GM23338 (cell line): ENCODE measurements around the gene TGFBI. TPM values are rescaled to one million over a fixed set of nuclear protein-coding genes. Genes with fewer than 3 reads are reported as not detected.

ENCODE experiments used
- ATAC-seq: fragments of 200-7000 bp; cut with Tn5 transposase; 3 replicates; pipeline ENCODE4 v1.9.1; 2020
- DNase-seq: peaks from one replicate; pipeline ENCODE4 v3.0.0-alpha.2; 2015; ENCODE audit warnings: low spot score
- H2AFZ ChIP-seq: fragments of 200-600 bp; sonication (generic); 2 replicates; pipeline ENCODE4 v1.8.0; 2016; ENCODE audit warnings: antibody characterized with exemption, mild to moderate bottlenecking, moderate library complexity
- H3F3A ChIP-seq: fragments of 200-600 bp; sonication (generic); replicated peaks from 2 replicates; pipeline ENCODE4 v1.8.0; 2017; ENCODE audit warnings: antibody characterized with exemption, mixed run types, low read depth
- H3K27ac ChIP-seq: fragments of 200-600 bp; sonication (generic); 2 replicates; pipeline ENCODE4 v1.6.1; 2016; ENCODE audit warnings: low read depth
- H3K27me3 ChIP-seq: fragments of 200-600 bp; sonication (generic); 2 replicates; pipeline ENCODE4 v1.8.0; 2016; ENCODE audit warnings: mild to moderate bottlenecking, mixed run types, moderate library complexity; ENCODE audit not compliant: insufficient read depth
- H3K36me3 ChIP-seq: fragments of 200-600 bp; sonication (generic); 2 replicates; pipeline ENCODE4 v1.8.0; 2016; ENCODE audit warnings: mild to moderate bottlenecking; ENCODE audit not compliant: insufficient read depth
- H3K4me1 ChIP-seq: fragments of 200-600 bp; sonication (generic); 2 replicates; pipeline ENCODE4 v1.8.0; 2016; ENCODE audit warnings: mild to moderate bottlenecking, moderate library complexity; ENCODE audit not compliant: insufficient read depth
- H3K4me2 ChIP-seq: fragments of 200-600 bp; sonication (generic); 2 replicates; pipeline ENCODE4 v1.7.1; 2017; ENCODE audit warnings: mixed run types
- H3K4me3 ChIP-seq: fragments of 200-600 bp; sonication (generic); 2 replicates; pipeline ENCODE4 v1.6.1; 2016; ENCODE audit warnings: mixed run types
- H3K79me2 ChIP-seq: fragments of 200-600 bp; sonication (generic); replicated peaks from 2 replicates; pipeline ENCODE4 v1.8.0; 2017; ENCODE audit warnings: mild to moderate bottlenecking; ENCODE audit not compliant: insufficient read depth
- H3K9me2 ChIP-seq: fragments of 200-600 bp; sonication (generic); 2 replicates; pipeline ENCODE4 v1.8.0; 2017; ENCODE audit not compliant: insufficient read depth
- H4K20me1 ChIP-seq: fragments of 200-600 bp; sonication (generic); replicated peaks from 2 replicates; pipeline ENCODE4 v1.8.0; 2017; ENCODE audit warnings: mild to moderate bottlenecking; ENCODE audit not compliant: insufficient read depth
- H3K27ac Mint-ChIP-seq: 2 replicates; pipeline ENCODE4 v1.8.0; 2020; ENCODE audit warnings: inconsistent platforms, mild to moderate bottlenecking, moderate library complexity, mixed read lengths
- H3K27me3 Mint-ChIP-seq: 3 replicates; pipeline ENCODE4 v1.8.0; 2022; ENCODE audit warnings: low read depth, mild to moderate bottlenecking, moderate library complexity, mixed read lengths, inconsistent platforms; ENCODE audit not compliant: insufficient read depth, poor library complexity
- H3K36me3 Mint-ChIP-seq: 3 replicates; pipeline ENCODE4 v1.8.0; 2021; ENCODE audit warnings: low read depth, mild to moderate bottlenecking, inconsistent platforms, moderate library complexity, mixed read lengths
- H3K4me1 Mint-ChIP-seq: 3 replicates; pipeline ENCODE4 v1.8.0; 2020; ENCODE audit warnings: mild to moderate bottlenecking, inconsistent platforms, mixed read lengths
- H3K4me3 Mint-ChIP-seq: 3 replicates; pipeline ENCODE4 v1.8.0; 2021; ENCODE audit warnings: moderate library complexity, mild to moderate bottlenecking, inconsistent platforms, mixed read lengths
- H3K9me3 Mint-ChIP-seq: 3 replicates; pipeline ENCODE4 v1.8.0; 2020; ENCODE audit warnings: moderate library complexity, mild to moderate bottlenecking, inconsistent platforms, mixed read lengths
- CREB1 ChIP-seq: fragments of 250-450 bp; sonication (Bioruptor Pico); IDR thresholded peaks from 2 replicates; pipeline ENCODE4 v1.5.0; 2020; ENCODE audit warnings: low read depth, mild to moderate bottlenecking, moderate library complexity
- CTCF ChIP-seq, 2 experiments: fragments of 200-600 bp in 1 of 2; sonication (generic) in 1 of 2; conservative IDR thresholded peaks; 2 replicates each; pipeline versions ENCODE4 v1.5.1 to v1.6.1; 2016 to 2017; ENCODE audit warnings: antibody characterized with exemption in 2 of 2, low read depth in 2 of 2, mild to moderate bottlenecking in 2 of 2, moderate library complexity in 1 of 2
- EZH2 ChIP-seq: fragments of 200-600 bp; sonication (generic); IDR thresholded peaks from one replicate; pipeline ENCODE4 v1.8.0; 2017; ENCODE audit warnings: antibody characterized with exemption, mild to moderate bottlenecking, low read depth; ENCODE audit not compliant: unreplicated experiment
- EZH2phosphoT487 ChIP-seq: fragments of 200-600 bp; sonication (generic); IDR thresholded peaks from one replicate; pipeline ENCODE4 v1.8.1; 2018; ENCODE audit warnings: antibody characterized with exemption; ENCODE audit not compliant: unreplicated experiment
- JUNB ChIP-seq: IDR thresholded peaks from one replicate; pipeline ENCODE4 v1.6.1; 2016; ENCODE audit warnings: antibody characterized with exemption; ENCODE audit not compliant: unreplicated experiment
- NANOG ChIP-seq: IDR thresholded peaks from 2 replicates; pipeline ENCODE4 v1.6.1; 2016; ENCODE audit warnings: antibody characterized with exemption, borderline replicate concordance
- POLR2AphosphoS5 ChIP-seq: IDR thresholded peaks from 2 replicates; pipeline ENCODE4 v1.6.1; 2016; ENCODE audit warnings: antibody characterized with exemption, low read depth
- STAT1 ChIP-seq: IDR thresholded peaks from one replicate; pipeline ENCODE4 v1.6.1; 2016; ENCODE audit warnings: antibody characterized with exemption; ENCODE audit not compliant: unreplicated experiment
- ZNF114 ChIP-seq: fragments of 250-450 bp; sonication (Bioruptor Pico); IDR thresholded peaks from 2 replicates; pipeline ENCODE4 v1.5.0; 2020; ENCODE audit warnings: mild to moderate bottlenecking, moderate library complexity
- ZNF331 ChIP-seq: fragments of 250-450 bp; sonication (Bioruptor Pico); IDR thresholded peaks from 2 replicates; pipeline ENCODE4 v1.5.0; 2020; ENCODE audit warnings: low read depth, mild to moderate bottlenecking, moderate library complexity
- ZNF462 ChIP-seq: fragments of 250-450 bp; sonication (Bioruptor Pico); IDR thresholded peaks from 2 replicates; pipeline ENCODE4 v1.5.0; 2020; ENCODE audit warnings: mild to moderate bottlenecking, moderate library complexity
- polyA plus RNA-seq: library from polyadenylated mRNA; unstranded; fragments of >200 nt; fragmentation: Nextera tagmentation; extraction: Ambion mirVana; gene quantifications from 2 replicates; pipeline ENCODE4 v1.2.1, GENCODE V29; 2016
- total RNA-seq: library from RNA; depleted of rRNA; stranded (reverse); fragments of >200 nt; shearing (Covaris generic); gene quantifications from 2 replicates; pipeline ENCODE4 v1.2.3, GENCODE V29; 2014
- TF ChIP-seq, protein P1 (sequence below): IDR thresholded peaks from 2 replicates; pipeline ENCODE4 v1.6.1; 2016; ENCODE audit warnings: antibody characterized with exemption
- TF ChIP-seq, protein P2 (sequence below): IDR thresholded peaks from one replicate; pipeline ENCODE4 v1.6.1; 2018; ENCODE audit warnings: antibody characterized with exemption; ENCODE audit not compliant: unreplicated experiment

The TGFBI gene
- total and polyA plus RNA-seq, 2 experiments from 2014 or later, result 8.9 to 9.4 TPM

- DNase-seq (no peak), ATAC-seq (no peak)
- Mint-ChIP-seq H3K27me3 (peaks cover 2% of the 10 kb centered on the region), H3K4me1 (peaks cover 27% of the 10 kb centered on the region), H3K4me3 (no peak overlapping the region), H3K27ac (no peak overlapping the region), H3K9me3 (no peaks in the 10 kb centered on the region), H3K36me3 (no peaks in the 10 kb centered on the region)
- Histone ChIP-seq H3K9me2 (0 out of 2 replicates have a peak, but pooled peaks cover 4% of the 10 kb centered on the region), H3K79me2 (no peaks in the 10 kb centered on the region), H3K27me3 (no peaks in the 10 kb centered on the region), H3K36me3 (no peaks in the 10 kb centered on the region), H3K4me3 (no peak overlapping the region), H3K4me1 (peaks cover 25% of the 10 kb centered on the region), H2AFZ (no peak overlapping the region; the same call in 1 of the 2 replicates), H3K4me2 (no peak overlapping the region), H4K20me1 (no peaks in the 10 kb centered on the region), H3K27ac (no peak overlapping the region), H3F3A (no peaks in the 10 kb centered on the region)
- no peak for TF ChIP-seq EZH2phosphoT487
- no peak for TF ChIP-seq CREB1
- no peak for TF ChIP-seq ZNF462 (CRISPR knock-in tag)
- TF ChIP-seq, protein P1, sequence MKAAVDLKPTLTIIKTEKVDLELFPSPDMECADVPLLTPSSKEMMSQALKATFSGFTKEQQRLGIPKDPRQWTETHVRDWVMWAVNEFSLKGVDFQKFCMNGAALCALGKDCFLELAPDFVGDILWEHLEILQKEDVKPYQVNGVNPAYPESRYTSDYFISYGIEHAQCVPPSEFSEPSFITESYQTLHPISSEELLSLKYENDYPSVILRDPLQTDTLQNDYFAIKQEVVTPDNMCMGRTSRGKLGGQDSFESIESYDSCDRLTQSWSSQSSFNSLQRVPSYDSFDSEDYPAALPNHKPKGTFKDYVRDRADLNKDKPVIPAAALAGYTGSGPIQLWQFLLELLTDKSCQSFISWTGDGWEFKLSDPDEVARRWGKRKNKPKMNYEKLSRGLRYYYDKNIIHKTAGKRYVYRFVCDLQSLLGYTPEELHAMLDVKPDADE, result no peak
- no peak for TF ChIP-seq POLR2AphosphoS5
- no peak for TF ChIP-seq ZNF331 (CRISPR knock-in tag)
- no peak for TF ChIP-seq EZH2
- TF ChIP-seq ZNF114, result no peak
- TF ChIP-seq NANOG, result no peak
- TF ChIP-seq, protein P2, sequence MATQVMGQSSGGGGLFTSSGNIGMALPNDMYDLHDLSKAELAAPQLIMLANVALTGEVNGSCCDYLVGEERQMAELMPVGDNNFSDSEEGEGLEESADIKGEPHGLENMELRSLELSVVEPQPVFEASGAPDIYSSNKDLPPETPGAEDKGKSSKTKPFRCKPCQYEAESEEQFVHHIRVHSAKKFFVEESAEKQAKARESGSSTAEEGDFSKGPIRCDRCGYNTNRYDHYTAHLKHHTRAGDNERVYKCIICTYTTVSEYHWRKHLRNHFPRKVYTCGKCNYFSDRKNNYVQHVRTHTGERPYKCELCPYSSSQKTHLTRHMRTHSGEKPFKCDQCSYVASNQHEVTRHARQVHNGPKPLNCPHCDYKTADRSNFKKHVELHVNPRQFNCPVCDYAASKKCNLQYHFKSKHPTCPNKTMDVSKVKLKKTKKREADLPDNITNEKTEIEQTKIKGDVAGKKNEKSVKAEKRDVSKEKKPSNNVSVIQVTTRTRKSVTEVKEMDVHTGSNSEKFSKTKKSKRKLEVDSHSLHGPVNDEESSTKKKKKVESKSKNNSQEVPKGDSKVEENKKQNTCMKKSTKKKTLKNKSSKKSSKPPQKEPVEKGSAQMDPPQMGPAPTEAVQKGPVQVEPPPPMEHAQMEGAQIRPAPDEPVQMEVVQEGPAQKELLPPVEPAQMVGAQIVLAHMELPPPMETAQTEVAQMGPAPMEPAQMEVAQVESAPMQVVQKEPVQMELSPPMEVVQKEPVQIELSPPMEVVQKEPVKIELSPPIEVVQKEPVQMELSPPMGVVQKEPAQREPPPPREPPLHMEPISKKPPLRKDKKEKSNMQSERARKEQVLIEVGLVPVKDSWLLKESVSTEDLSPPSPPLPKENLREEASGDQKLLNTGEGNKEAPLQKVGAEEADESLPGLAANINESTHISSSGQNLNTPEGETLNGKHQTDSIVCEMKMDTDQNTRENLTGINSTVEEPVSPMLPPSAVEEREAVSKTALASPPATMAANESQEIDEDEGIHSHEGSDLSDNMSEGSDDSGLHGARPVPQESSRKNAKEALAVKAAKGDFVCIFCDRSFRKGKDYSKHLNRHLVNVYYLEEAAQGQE, result no peak
- TF ChIP-seq STAT1, result no peak
- TF ChIP-seq JUNB, result no peak
- no peak for TF ChIP-seq CTCF (conservative IDR thresholded peaks at IDR 0.05; ENCODE audit: low read depth in 2 of 2)
Observed at GRCh38 chr5:136099870-136100269, 71.1 kb downstream of the TGFBI start.
